Activated naive CD8-positive, alpha-beta T cell treated with anti-CD3 and anti-CD28 coated beads, Interleukin-2, amount 50 U/mL, for 24 hours (primary cell): ENCODE measurements around the gene LARGE1.
"Not testable (repeated sequence)": the region's sequence is repeated elsewhere in the genome, so short reads cannot be mapped to it uniquely, and the experiment has no call there.

Source experiments
- ATAC-seq: fragments of 150-1000 bp; cut with Tn5 transposase; one replicate; pipeline ENCODE4 v1.10.0; 2021
- DNase-seq: peaks from one replicate; pipeline ENCODE4 v3.0.0; 2021
- H3K27ac Mint-ChIP-seq: one replicate; pipeline ENCODE4 v1.8.0; 2021; ENCODE audit warnings: mild to moderate bottlenecking, mixed read lengths
- H3K27me3 Mint-ChIP-seq: one replicate; pipeline ENCODE4 v1.8.0; 2021; ENCODE audit warnings: mixed read lengths
- H3K36me3 Mint-ChIP-seq: one replicate; pipeline ENCODE4 v1.8.0; 2021; ENCODE audit warnings: low read depth, mixed read lengths
- H3K4me1 Mint-ChIP-seq: one replicate; pipeline ENCODE4 v1.8.0; 2021; ENCODE audit warnings: mixed read lengths
- H3K4me3 Mint-ChIP-seq: one replicate; pipeline ENCODE4 v1.8.0; 2021; ENCODE audit warnings: mild to moderate bottlenecking, moderate library complexity, mixed read lengths
- H3K9me3 Mint-ChIP-seq: one replicate; pipeline ENCODE4 v1.8.0; 2021; ENCODE audit warnings: mixed read lengths

Gene LARGE1

DNA sequence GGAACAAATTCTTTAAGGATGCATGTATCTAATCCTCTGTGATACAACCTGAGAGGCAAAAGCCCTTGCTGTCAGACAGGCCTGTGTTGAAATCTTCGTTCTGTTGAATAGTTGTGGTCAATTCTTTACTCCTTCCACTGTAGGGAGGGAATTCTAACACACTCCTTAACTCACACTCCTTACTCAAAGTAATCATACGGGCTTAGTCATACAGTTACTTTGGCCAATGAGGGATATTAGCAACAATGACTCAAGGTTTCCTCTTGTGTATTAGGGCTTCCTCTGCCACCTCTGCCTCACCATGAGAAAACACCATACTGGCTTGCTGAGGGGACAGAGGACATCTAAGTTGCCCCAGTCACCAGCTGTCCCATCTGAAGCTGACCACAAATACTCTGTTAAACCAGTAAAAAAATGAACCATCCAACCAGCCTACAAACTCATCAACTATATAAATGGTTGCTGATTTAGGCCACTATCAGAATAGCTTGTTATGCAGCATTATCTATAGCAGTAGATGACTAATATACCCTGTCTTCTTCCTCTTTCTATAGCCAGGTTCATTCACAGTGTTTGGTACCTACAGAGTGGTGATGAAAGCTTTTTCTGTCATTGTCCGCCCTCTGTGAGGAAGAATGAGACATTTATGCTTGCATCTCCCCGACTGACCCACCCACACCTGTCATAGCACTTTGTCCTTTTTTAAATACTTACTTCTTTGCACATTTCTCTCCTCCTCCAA is 539.3 kb downstream of the LARGE1 start:
- ATAC-seq (no peak), DNase-seq (no peak)
- Mint-ChIP-seq H3K27me3 (no peaks in the 10 kb centered on the region), H3K36me3 (peaks cover 2% of the 10 kb centered on the region), H3K4me3 (no peak overlapping the region), H3K4me1 (no peaks in the 10 kb centered on the region), H3K27ac (no peak overlapping the region), H3K9me3 (peaks cover 19% of the 10 kb centered on the region)

- ATAC-seq (no peak), DNase-seq (no peak)
- Mint-ChIP-seq H3K4me3 (no peak overlapping the region), H3K36me3 (peaks cover 2% of the 10 kb centered on the region), H3K9me3 (peaks cover 19% of the 10 kb centered on the region), H3K4me1 (no peaks in the 10 kb centered on the region), H3K27ac (no peak overlapping the region), H3K27me3 (no peaks in the 10 kb centered on the region)
These were observed 540.4 kb downstream of the LARGE1 start for GRCh38 chr22:33379836-33380235.

DNA sequence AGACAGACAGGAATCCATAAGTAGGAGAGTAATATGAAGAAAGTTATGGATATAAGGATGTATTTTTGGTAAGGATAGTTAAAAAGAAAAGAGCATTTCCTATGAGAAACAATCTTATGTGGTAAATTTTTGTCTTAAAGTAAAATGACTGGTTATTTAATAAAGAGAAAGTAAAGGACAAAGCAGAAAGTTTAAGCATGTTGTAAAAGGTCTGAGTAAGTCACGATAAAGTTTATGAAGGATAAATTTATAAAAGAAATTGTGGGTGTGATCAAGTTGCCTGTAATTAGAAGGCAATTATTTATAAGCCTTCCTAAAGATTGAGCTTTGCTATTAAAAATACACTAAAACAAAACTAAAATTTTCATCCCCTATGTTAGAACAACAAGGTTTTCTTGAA is 547.4 kb downstream of the LARGE1 start:
- Mint-ChIP-seq H3K9me3 (peaks cover 8% of the 10 kb centered on the region), H3K4me1 (no peaks in the 10 kb centered on the region), H3K27ac (no peak overlapping the region), H3K36me3 (no peaks in the 10 kb centered on the region), H3K27me3 (no peaks in the 10 kb centered on the region), H3K4me3 (no peak overlapping the region)
- DNase-seq (no peak), ATAC-seq (no peak)

- not testable (repeated sequence) for DNase-seq, H3K9me3 Mint-ChIP-seq, H3K36me3 Mint-ChIP-seq, H3K27ac Mint-ChIP-seq, H3K4me1 Mint-ChIP-seq, ATAC-seq, H3K27me3 Mint-ChIP-seq, H3K4me3 Mint-ChIP-seq
These were observed 557.0 kb downstream of the LARGE1 start for GRCh38 chr22:33363256-33363655.

DNA sequence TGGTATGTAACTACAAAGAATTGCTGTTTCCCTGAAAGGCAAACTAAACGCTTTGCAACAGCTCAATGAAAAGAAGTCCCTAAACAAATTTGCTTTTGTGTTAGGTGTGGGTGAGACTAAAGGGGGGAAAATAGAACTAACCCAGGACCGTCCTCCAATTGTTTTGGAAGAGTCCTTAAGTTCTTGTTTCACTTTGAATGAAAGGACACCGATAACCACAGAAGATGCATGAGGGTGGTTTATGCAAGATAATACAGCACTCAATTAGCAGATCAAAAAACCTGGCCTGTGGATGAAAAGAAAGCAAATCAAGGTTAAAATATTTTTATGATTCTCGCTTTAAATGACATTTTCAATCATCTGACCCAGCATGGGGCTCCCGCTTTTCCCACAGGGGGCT is 557.6 kb downstream of the LARGE1 start:
- H3K4me3 Mint-ChIP-seq = no peak overlapping the region
- H3K36me3 Mint-ChIP-seq = no peaks in the 10 kb centered on the region
- H3K4me1 Mint-ChIP-seq = no peaks in the 10 kb centered on the region
- H3K27ac Mint-ChIP-seq = no peak overlapping the region
- no peak for ATAC-seq
- H3K27me3 Mint-ChIP-seq = peaks cover 2% of the 10 kb centered on the region
- H3K9me3 Mint-ChIP-seq = no peaks in the 10 kb centered on the region
- no peak for DNase-seq

GRCh38 chr22:33361581-33361980 is 558.7 kb downstream of the LARGE1 start:
- no peak overlapping the region for H3K4me3 Mint-ChIP-seq
- H3K9me3 Mint-ChIP-seq = no peaks in the 10 kb centered on the region
- H3K36me3 Mint-ChIP-seq = no peaks in the 10 kb centered on the region
- ATAC-seq (no peak), DNase-seq (no peak)
- no peak overlapping the region for H3K27ac Mint-ChIP-seq
- H3K27me3 Mint-ChIP-seq = peaks cover 2% of the 10 kb centered on the region
- no peaks in the 10 kb centered on the region for H3K4me1 Mint-ChIP-seq

DNA sequence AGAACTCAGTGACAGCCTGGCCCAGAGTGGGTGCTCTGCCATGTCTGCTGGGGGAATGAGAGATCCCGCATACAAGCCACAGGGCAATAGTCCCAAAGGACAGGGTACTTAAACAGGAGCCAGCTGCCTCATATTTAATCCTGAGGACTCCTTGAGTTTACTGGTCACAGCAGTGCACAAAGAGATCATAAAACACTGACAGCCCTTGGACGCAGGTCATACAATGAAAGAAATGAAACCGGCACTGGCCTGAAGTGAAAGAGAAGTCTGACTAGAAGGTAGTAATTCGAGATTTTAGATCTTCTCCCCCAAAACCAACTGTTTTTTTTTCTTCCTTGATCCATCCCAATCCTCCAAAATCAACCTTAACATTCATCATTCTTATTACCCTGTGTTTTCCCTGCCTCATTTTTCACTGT is 562.3 kb downstream of the LARGE1 start:
- no peaks in the 10 kb centered on the region for H3K36me3 Mint-ChIP-seq
- ATAC-seq (no peak), DNase-seq (no peak)
- H3K27me3 Mint-ChIP-seq = peaks cover 2% of the 10 kb centered on the region
- H3K27ac Mint-ChIP-seq = no peak overlapping the region
- H3K9me3 Mint-ChIP-seq = no peaks in the 10 kb centered on the region
- no peaks in the 10 kb centered on the region for H3K4me1 Mint-ChIP-seq
- no peak overlapping the region for H3K4me3 Mint-ChIP-seq

- DNase-seq (no peak), ATAC-seq (no peak)
- no peaks in the 10 kb centered on the region for H3K36me3 Mint-ChIP-seq
- H3K4me1 Mint-ChIP-seq = no peaks in the 10 kb centered on the region
- no peak overlapping the region for H3K27ac Mint-ChIP-seq
- H3K27me3 Mint-ChIP-seq = no peaks in the 10 kb centered on the region
- H3K9me3 Mint-ChIP-seq = peaks cover 4% of the 10 kb centered on the region
- no peak overlapping the region for H3K4me3 Mint-ChIP-seq
These were observed 565.3 kb downstream of the LARGE1 start for GRCh38 chr22:33354928-33355327.

- Mint-ChIP-seq H3K9me3 (peaks cover 9% of the 10 kb centered on the region), H3K27me3 (no peaks in the 10 kb centered on the region), H3K27ac (no peak overlapping the region), H3K36me3 (no peaks in the 10 kb centered on the region), H3K4me1 (no peaks in the 10 kb centered on the region), H3K4me3 (no peak overlapping the region)
- DNase-seq (no peak), ATAC-seq (no peak)
These were observed 566.8 kb downstream of the LARGE1 start for GRCh38 chr22:33353502-33353901.

GRCh38 chr22:33352768-33353167 is 567.5 kb downstream of the LARGE1 start:
- no peak overlapping the region for H3K4me3 Mint-ChIP-seq
- peaks cover 9% of the 10 kb centered on the region for H3K9me3 Mint-ChIP-seq
- no peak for DNase-seq
- ATAC-seq = no peak
- H3K27ac Mint-ChIP-seq = no peak overlapping the region
- no peaks in the 10 kb centered on the region for H3K36me3 Mint-ChIP-seq
- no peaks in the 10 kb centered on the region for H3K27me3 Mint-ChIP-seq
- no peaks in the 10 kb centered on the region for H3K4me1 Mint-ChIP-seq

DNA sequence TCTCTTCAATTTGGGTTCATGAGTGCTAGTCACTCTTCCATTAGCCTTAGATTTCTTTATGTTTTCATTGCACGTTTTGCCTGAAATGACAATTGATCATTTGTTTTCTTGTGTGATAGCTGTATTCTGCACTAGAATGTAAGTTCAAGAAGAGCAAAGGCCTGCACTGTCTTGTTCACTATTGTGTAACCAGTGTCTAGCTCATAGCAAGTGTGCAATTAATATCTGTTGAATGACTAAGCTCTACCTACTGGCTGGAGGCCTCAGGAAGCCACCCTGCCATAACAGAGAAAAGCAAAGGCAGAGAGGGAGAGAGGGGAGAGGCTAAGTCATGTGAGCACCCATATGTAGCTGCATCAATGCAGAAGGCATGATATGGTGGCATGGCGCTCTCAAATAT is 569.3 kb downstream of the LARGE1 start:
- Mint-ChIP-seq H3K4me3 (no peak overlapping the region), H3K4me1 (no peaks in the 10 kb centered on the region), H3K27ac (no peak overlapping the region), H3K36me3 (no peaks in the 10 kb centered on the region), H3K9me3 (peaks cover 11% of the 10 kb centered on the region), H3K27me3 (no peaks in the 10 kb centered on the region)
- no peak for DNase-seq
- no peak for ATAC-seq

DNA sequence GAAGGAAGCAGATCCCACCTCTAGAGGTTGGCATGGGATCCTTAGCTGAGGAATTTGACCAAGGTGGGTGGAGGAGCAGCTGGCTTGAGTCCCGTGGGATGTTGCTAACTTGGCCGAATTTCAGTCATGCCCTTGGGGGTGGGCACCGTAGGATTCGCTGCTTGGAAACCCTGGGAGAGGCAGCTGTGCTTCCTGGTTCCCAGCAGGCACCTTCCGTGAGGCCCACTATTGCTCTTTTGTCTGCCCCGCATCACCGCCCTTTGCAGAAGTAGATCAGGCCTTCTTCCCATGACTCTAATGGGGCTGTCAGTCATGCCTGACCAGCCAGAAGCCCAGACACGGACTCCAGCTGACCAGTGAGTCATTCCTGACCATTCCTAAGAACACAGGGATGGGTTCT is 569.8 kb downstream of the LARGE1 start:
- Mint-ChIP-seq H3K27me3 (no peaks in the 10 kb centered on the region), H3K9me3 (peaks cover 11% of the 10 kb centered on the region), H3K4me3 (no peak overlapping the region), H3K27ac (no peak overlapping the region), H3K4me1 (no peaks in the 10 kb centered on the region), H3K36me3 (no peaks in the 10 kb centered on the region)
- no peak for ATAC-seq
- no peak for DNase-seq

DNA sequence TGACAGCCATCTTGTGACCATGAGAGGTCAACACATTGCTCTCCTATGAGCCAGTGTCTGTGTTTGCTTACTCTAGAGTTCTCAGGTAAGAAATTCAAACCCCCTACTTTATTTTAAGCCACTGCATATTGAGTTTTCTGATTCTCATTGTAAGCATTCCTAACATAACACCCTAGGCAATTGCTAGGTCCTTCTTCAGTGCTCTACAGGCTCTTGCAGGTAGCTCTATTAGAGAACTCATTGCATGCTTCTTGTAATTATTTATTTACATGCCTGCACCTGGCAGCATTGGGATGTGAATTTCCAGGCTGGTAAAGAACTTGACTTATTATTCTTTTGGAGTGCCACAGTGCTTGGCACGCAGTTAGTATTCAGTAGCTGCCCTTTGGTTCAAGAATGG is 573.3 kb downstream of the LARGE1 start:
- H3K27ac Mint-ChIP-seq = no peak overlapping the region
- DNase-seq (no peak), ATAC-seq (no peak)
- no peaks in the 10 kb centered on the region for H3K4me1 Mint-ChIP-seq
- no peaks in the 10 kb centered on the region for H3K36me3 Mint-ChIP-seq
- no peak overlapping the region for H3K4me3 Mint-ChIP-seq
- peaks cover 11% of the 10 kb centered on the region for H3K9me3 Mint-ChIP-seq
- H3K27me3 Mint-ChIP-seq = no peaks in the 10 kb centered on the region

GRCh38 chr22:33341611-33342010 is 578.7 kb downstream of the LARGE1 start:
- DNase-seq (no peak), ATAC-seq (no peak)
- no peaks in the 10 kb centered on the region for H3K27me3 Mint-ChIP-seq
- H3K9me3 Mint-ChIP-seq = peaks cover 2% of the 10 kb centered on the region
- no peaks in the 10 kb centered on the region for H3K4me1 Mint-ChIP-seq
- H3K4me3 Mint-ChIP-seq = no peak overlapping the region
- no peak overlapping the region for H3K27ac Mint-ChIP-seq
- H3K36me3 Mint-ChIP-seq = no peaks in the 10 kb centered on the region

GRCh38 chr22:33337524-33337923 is 582.8 kb downstream of the LARGE1 start:
- H3K9me3 Mint-ChIP-seq = peaks cover under 1% of the 10 kb centered on the region
- H3K36me3 Mint-ChIP-seq = no peaks in the 10 kb centered on the region
- DNase-seq = no peak
- ATAC-seq = no peak
- no peaks in the 10 kb centered on the region for H3K4me1 Mint-ChIP-seq
- no peak overlapping the region for H3K27ac Mint-ChIP-seq
- H3K4me3 Mint-ChIP-seq = no peak overlapping the region
- no peaks in the 10 kb centered on the region for H3K27me3 Mint-ChIP-seq
